Measurements from ENCODE around the gene ST3GAL5. TPM values are rescaled to one million over a fixed set of nuclear protein-coding genes. Genes with fewer than 3 reads are reported as not detected.

The ST3GAL5 gene
- total RNA-seq, 1 experiment from 2014 or later, result 3.4 TPM

DNA sequence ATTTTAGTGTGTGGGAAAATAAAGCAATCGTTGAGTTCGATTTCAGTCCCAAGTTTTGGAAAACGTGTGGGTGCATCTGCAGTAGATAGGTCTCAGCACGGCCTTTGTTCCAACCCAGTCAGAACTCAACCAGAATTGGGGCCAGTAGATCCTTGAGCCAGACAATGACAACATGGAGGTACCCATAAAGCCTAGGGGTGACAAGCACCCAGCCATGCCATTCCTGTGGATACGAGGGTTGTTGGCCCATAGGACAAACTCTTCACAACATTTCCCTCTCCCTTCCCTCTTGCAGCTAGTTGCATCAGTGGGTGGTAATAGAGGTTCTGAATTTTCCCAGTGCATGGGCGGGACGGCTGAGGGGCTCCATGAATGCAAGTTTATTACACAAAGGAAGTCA lies 60.1 kb downstream of the ST3GAL5 start:
- H3K4me3 ChIP-seq (ENCODE audit: insufficient read depth, low read depth, low read length), result no peak overlapping the region
- H3K27me3 ChIP-seq (ENCODE audit: control insufficient read depth, insufficient read depth, low read length), result no peaks in the 10 kb centered on the region
- DNase-seq, result no peak
- H3K36me3 ChIP-seq (replicated peaks; ENCODE audit: control insufficient read depth, insufficient read depth, low read length), result no peaks in the 10 kb centered on the region

GRCh38 chr2:85827879-85828569 lies 60.8 kb downstream of the ST3GAL5 start:
- no peaks in the 10 kb centered on the region for H3K36me3 ChIP-seq (replicated peaks; ENCODE audit: control insufficient read depth, insufficient read depth, low read length)
- peak overlapping the region; percentile 4; the same call in 1 of the 2 replicates for H3K4me3 ChIP-seq (ENCODE audit: insufficient read depth, low read depth, low read length)
- H3K27me3 ChIP-seq (ENCODE audit: control insufficient read depth, insufficient read depth, low read length), result no peaks in the 10 kb centered on the region
- DNase-seq, result peak; percentile 40

GRCh38 chr2:85826990-85827878 lies 61.6 kb downstream of the ST3GAL5 start:
- H3K27me3 ChIP-seq (ENCODE audit: control insufficient read depth, insufficient read depth, low read length), result no peaks in the 10 kb centered on the region
- DNase-seq, result peak; percentile 78
- no peaks in the 10 kb centered on the region for H3K36me3 ChIP-seq (replicated peaks; ENCODE audit: control insufficient read depth, insufficient read depth, low read length)
- H3K4me3 ChIP-seq (ENCODE audit: insufficient read depth, low read depth, low read length), result peak overlapping the region; percentile 4; the same call in 1 of the 2 replicates

GRCh38 chr2:85823951-85824350 lies 64.8 kb downstream of the ST3GAL5 start:
- no peaks in the 10 kb centered on the region for H3K36me3 ChIP-seq (replicated peaks; ENCODE audit: control insufficient read depth, insufficient read depth, low read length)
- H3K27me3 ChIP-seq (ENCODE audit: control insufficient read depth, insufficient read depth, low read length), result no peaks in the 10 kb centered on the region
- H3K4me3 ChIP-seq (ENCODE audit: insufficient read depth, low read depth, low read length), result no peak overlapping the region
- no peak for DNase-seq

DNA sequence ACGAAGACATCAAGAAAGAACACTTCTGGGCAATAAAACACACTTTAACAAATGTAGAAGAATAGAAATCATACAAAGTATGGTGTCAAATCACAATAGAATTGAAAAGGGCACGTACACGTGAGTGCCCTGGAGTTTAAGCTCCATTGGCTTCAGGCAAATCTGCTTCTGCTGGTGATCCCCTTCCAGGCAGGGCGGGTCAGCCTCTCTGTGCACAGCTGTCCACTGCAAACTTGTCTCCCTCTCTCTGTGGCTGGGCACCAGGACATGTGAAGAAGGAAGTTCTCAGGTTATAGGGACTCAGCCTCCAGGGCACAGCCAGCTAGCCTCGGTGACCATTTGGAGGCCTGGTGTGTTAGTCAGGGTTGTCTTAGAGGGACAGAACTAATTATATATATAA lies 66.0 kb downstream of the ST3GAL5 start:
- Histone ChIP-seq H3K27me3 (ENCODE audit: control insufficient read depth, insufficient read depth, low read length) (no peaks in the 10 kb centered on the region), H3K4me3 (ENCODE audit: insufficient read depth, low read depth, low read length) (no peak overlapping the region), H3K36me3 (replicated peaks; ENCODE audit: control insufficient read depth, insufficient read depth, low read length) (no peaks in the 10 kb centered on the region)
- DNase-seq, result no peak

GRCh38 chr2:85819811-85820510 lies 68.8 kb downstream of the ST3GAL5 start:
- H3K4me3 ChIP-seq (ENCODE audit: insufficient read depth, low read depth, low read length), result no peak overlapping the region
- H3K27me3 ChIP-seq (ENCODE audit: control insufficient read depth, insufficient read depth, low read length), result no peaks in the 10 kb centered on the region; the same call in 1 of the 2 replicates
- H3K36me3 ChIP-seq (replicated peaks; ENCODE audit: control insufficient read depth, insufficient read depth, low read length), result no peaks in the 10 kb centered on the region
- no peak for DNase-seq

DNA sequence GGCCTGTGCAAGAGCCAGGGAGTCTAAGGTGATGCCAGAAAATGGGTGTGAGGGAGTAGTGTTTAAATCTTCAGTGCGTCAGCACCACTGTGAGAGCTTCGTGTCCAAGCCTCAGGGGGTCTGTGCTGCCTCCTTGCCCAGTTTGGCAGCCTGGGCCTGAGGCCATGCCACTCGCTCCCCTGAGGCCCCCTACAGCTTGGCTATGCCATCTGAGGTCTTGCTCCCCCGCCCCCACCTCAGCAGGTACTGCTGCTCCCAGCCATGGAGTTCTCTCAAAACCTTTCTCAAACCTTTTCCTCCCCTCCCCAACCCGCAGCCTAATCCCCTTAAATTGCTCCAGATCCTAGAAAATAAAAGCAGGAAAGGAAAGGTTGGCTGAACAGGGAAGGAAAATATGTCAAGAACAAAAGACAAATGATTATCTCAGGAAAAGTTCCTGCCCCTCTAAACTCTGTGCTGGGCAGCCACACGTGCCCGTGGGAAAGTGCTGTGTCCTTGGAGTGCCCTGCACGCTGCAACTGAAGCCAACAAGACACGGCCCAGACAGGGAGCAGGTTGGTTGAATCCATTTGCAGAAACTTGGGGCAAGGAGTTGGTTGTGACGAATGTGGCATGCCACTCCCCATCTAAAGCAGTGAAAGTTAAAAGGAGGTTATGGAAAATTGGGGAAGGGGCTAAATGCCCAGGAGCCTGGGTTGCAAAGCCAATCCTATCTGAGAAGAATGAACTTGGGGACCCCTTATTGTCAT lies 73.8 kb downstream of the ST3GAL5 start:
- no peak for DNase-seq
- Histone ChIP-seq H3K4me3 (ENCODE audit: insufficient read depth, low read depth, low read length) (no peak overlapping the region), H3K36me3 (replicated peaks; ENCODE audit: control insufficient read depth, insufficient read depth, low read length) (no peaks in the 10 kb centered on the region), H3K27me3 (ENCODE audit: control insufficient read depth, insufficient read depth, low read length) (no peaks in the 10 kb centered on the region; the same call in 1 of the 2 replicates)

- H3K36me3 ChIP-seq (replicated peaks; ENCODE audit: control insufficient read depth, insufficient read depth, low read length), result no peaks in the 10 kb centered on the region
- DNase-seq, result peak; percentile 90
- H3K4me3 ChIP-seq (ENCODE audit: insufficient read depth, low read depth, low read length), result no peak overlapping the region
- no peaks in the 10 kb centered on the region; the same call in 1 of the 2 replicates for H3K27me3 ChIP-seq (ENCODE audit: control insufficient read depth, insufficient read depth, low read length)
Observed at GRCh38 chr2:85813982-85814801, 74.6 kb downstream of the ST3GAL5 start.

- DNase-seq, result no peak
- no peaks in the 10 kb centered on the region for H3K36me3 ChIP-seq (replicated peaks; ENCODE audit: control insufficient read depth, insufficient read depth, low read length)
Observed at GRCh38 chr2:85813211-85813981, 75.4 kb downstream of the ST3GAL5 start.

GRCh38 chr2:85812094-85812735 lies 76.6 kb downstream of the ST3GAL5 start:
- Histone ChIP-seq H3K4me3 (ENCODE audit: insufficient read depth, low read depth, low read length) (no peak overlapping the region), H3K27me3 (ENCODE audit: control insufficient read depth, insufficient read depth, low read length) (no peaks in the 10 kb centered on the region; the same call in none of the 2 replicates), H3K36me3 (replicated peaks; ENCODE audit: control insufficient read depth, insufficient read depth, low read length) (no peaks in the 10 kb centered on the region)
- peak; percentile 25 for DNase-seq

More at GRCh38 chr2:85813211-85813981, 75.4 kb downstream of the ST3GAL5 start:
- H3K27me3 ChIP-seq (ENCODE audit: control insufficient read depth, insufficient read depth, low read length), result no peaks in the 10 kb centered on the region; the same call in 1 of the 2 replicates
- H3K4me3 ChIP-seq (ENCODE audit: insufficient read depth, low read depth, low read length), result no peak overlapping the region

DNA sequence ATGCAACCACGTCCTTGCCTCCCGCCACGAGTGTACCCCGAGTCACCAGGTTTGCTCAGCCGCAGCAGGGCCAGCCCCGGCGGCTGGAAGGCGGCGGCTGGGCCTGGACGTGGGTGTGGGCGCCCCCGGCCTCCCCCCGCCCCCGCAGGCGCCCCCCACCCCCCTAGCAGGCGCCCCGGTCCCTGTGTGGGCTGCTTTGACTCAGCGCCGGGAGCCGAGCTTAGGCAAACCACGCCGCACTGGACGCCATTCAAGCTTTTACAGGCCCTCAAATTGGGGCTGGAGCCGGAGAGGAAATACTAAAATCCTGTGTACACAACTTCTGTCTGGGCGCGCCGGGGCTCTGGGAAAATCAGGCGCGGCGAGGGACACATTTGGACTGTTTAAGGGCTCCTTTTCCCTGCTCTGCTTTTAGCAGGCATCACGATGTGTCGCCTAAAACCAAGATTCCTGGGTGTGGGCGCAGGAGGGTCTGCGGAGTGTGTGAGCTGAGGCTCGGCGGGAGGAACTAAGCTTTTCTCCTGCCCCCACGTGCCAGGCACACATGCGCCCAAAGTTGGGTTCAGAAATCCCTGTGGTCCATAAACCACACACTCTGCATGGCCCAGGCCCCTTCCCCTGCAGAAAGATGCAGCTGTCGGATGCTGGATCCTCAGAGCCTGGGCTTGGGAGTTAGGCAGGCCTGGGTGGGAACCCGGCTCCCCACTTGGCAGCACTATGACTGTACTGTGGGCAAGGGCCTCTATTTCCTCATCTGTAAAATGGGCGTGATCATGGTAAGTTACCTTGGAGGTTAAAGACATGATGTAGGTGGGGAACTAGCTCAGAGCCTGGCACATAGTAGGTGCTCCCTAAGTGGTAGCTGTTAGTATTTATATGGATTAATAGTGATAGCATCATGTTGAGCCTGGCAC lies 77.4 kb downstream of the ST3GAL5 start:
- peak; percentile 43 for DNase-seq
- no peaks in the 10 kb centered on the region for H3K36me3 ChIP-seq (replicated peaks; ENCODE audit: control insufficient read depth, insufficient read depth, low read length)
- no peak overlapping the region for H3K4me3 ChIP-seq (ENCODE audit: insufficient read depth, low read depth, low read length)
- no peaks in the 10 kb centered on the region; the same call in none of the 2 replicates for H3K27me3 ChIP-seq (ENCODE audit: control insufficient read depth, insufficient read depth, low read length)

Measured in H7 (cell line).